ENCODE results near the gene TUBB.

GRCh38 chr6:30687659-30688431 lies 32.3 kb upstream of the TUBB start:
- no peak for TF ChIP-seq POLR2AphosphoS5 (IDR thresholded peaks at IDR 0.05; ENCODE audit: low read depth, low read length)
- no peak for TF ChIP-seq CTCF (IDR thresholded peaks at IDR 0.05)
- TF ChIP-seq REST (IDR thresholded peaks at IDR 0.05; ENCODE audit: insufficient read depth in 1 of 2, low read depth in 2 of 2, low read length in 1 of 2), result no peak
- TF ChIP-seq SIN3A (IDR thresholded peaks at IDR 0.05; ENCODE audit: borderline replicate concordance, insufficient read depth, low read depth, low read length), result no peak

All from Panc1 (cell line).